Amygdala (tissue), 56 donors: ENCODE results near the gene FAM168A.
"Not testable (repeated sequence)": the region's sequence is repeated elsewhere in the genome, so short reads cannot be mapped to it uniquely, and the experiment has no call there.

Source experiments
- DNase-seq, 56 donors: peaks; one replicate each; lab custom pipeline; 2025; lab: John Stamatoyannopoulos, UW

The FAM168A gene

GRCh38 chr11:73597336-73597955, 466 bp downstream of the FAM168A start:
- DNase-seq, result peak in 10 of 56 donors; percentile 20 to 76 (median 44)

- DNase-seq, result peak in 1 of 56 donors; percentile 7
Measured at GRCh38 chr11:73596547-73596946, 1.4 kb downstream of the FAM168A start.

GRCh38 chr11:73592640-73593039, 5.3 kb downstream of the FAM168A start:
- DNase-seq, result no peak

- no peak for DNase-seq
Measured at GRCh38 chr11:73591743-73592142, 6.2 kb downstream of the FAM168A start.

- DNase-seq, result no peak
Measured at GRCh38 chr11:73590991-73591390, 6.9 kb downstream of the FAM168A start.

- no peak for DNase-seq
Measured at GRCh38 chr11:73586791-73587190, 11.1 kb downstream of the FAM168A start.

- no peak for DNase-seq
Measured at GRCh38 chr11:73585834-73586575, 11.9 kb downstream of the FAM168A start.

- DNase-seq, result no peak
Measured at GRCh38 chr11:73584831-73585230, 13.1 kb downstream of the FAM168A start.

GRCh38 chr11:73582653-73583052, 15.3 kb downstream of the FAM168A start:
- DNase-seq, result no peak

GRCh38 chr11:73580749-73581148, 17.2 kb downstream of the FAM168A start:
- DNase-seq, result not testable (repeated sequence)

GRCh38 chr11:73579641-73580434, 18.1 kb downstream of the FAM168A start:
- DNase-seq, result no peak

GRCh38 chr11:73578592-73579185, 19.2 kb downstream of the FAM168A start:
- DNase-seq, result no peak

- no peak for DNase-seq
Measured at GRCh38 chr11:73577496-73577917, 20.4 kb downstream of the FAM168A start.

GRCh38 chr11:73576185-73576614, 21.7 kb downstream of the FAM168A start:
- peak in 1 of 56 donors; percentile 37 for DNase-seq

- DNase-seq, result not testable (repeated sequence)
Measured at GRCh38 chr11:73571982-73572381, 25.9 kb downstream of the FAM168A start.

GRCh38 chr11:73570415-73571114, 27.3 kb downstream of the FAM168A start:
- no peak for DNase-seq

- no peak for DNase-seq
Measured at GRCh38 chr11:73566977-73567755, 30.7 kb downstream of the FAM168A start.

GRCh38 chr11:73566422-73566821, 31.5 kb downstream of the FAM168A start:
- no peak for DNase-seq

GRCh38 chr11:73565804-73566203, 32.1 kb downstream of the FAM168A start:
- DNase-seq, result no peak
